Adrenal gland (tissue), 19 donors: ENCODE results near the gene CAND2. TPM values are rescaled to one million over a fixed set of nuclear protein-coding genes. Genes with fewer than 3 reads are reported as not detected.

Experiments
- DNase-seq, 7 donors: peaks; one replicate each; pipeline ENCODE4 v3.0.0-alpha.2; 2019 to 2020
- H3K27ac ChIP-seq, 5 donors: fragments of 200-600 bp; sonication (generic) in 4 of 5; 1 replicate in 3 of 5; 2 replicates in 2 of 5; pipeline versions ENCODE4 v1.5.1 to v1.8.0; 2016 to 2020; ENCODE audit warnings: mild to moderate bottlenecking in 1 of 5
- H3K27me3 ChIP-seq: fragments of 200-600 bp; 2 replicates; pipeline ENCODE4 v1.8.0; 2021
- H3K36me3 ChIP-seq, 2 donors: fragments of 200-600 bp; replicated peaks in 1 of 2; 1 replicate in 1 of 2; 2 replicates in 1 of 2; pipeline versions ENCODE4 v1.5.1 to v1.8.0; 2018 to 2022
- H3K4me1 ChIP-seq, 2 donors: fragments of 200-600 bp; replicated peaks in 1 of 2; 1 replicate in 1 of 2; 2 replicates in 1 of 2; pipeline versions ENCODE4 v1.5.1 to v1.8.0; 2018 to 2021
- H3K4me3 ChIP-seq, 4 donors: fragments of 200-600 bp; sonication (generic) in 3 of 4; one replicate each; pipeline ENCODE4 v1.5.1; 2016 to 2018
- H3K9me3 ChIP-seq, 3 donors: fragments of 200-600 bp; sonication (generic) in 1 of 3; replicated peaks in 1 of 3; 1 replicate in 2 of 3; 2 replicates in 1 of 3; pipeline versions ENCODE4 v1.5.1 to v1.8.0; 2016 to 2021
- CTCF ChIP-seq, 6 experiments: fragments of 450-650 bp in 4 of 6; fragments of 200-600 bp in 2 of 6; sonication (generic) in 1 of 6; IDR thresholded peaks; 1 replicate in 5 of 6; 2 replicates in 1 of 6; pipeline versions ENCODE4 v1.5.1 to v1.8.0; 2016 to 2021; ENCODE audit warnings: antibody characterized with exemption in 6 of 6, mild to moderate bottlenecking in 2 of 6, moderate library complexity in 1 of 6
- POLR2A ChIP-seq, 2 donors: fragments of 450-650 bp; IDR thresholded peaks; one replicate each; pipeline ENCODE4 v1.6.1; 2017; ENCODE audit warnings: antibody characterized with exemption in 2 of 2, mild to moderate bottlenecking in 2 of 2, moderate library complexity in 1 of 2
- WGBS, 4 donors: extraction: QIAGEN DNeasy Blood & Tissue Kit in 2 of 4; methylation state at CpG; one replicate each; pipeline versions ENCODE4 v1.1.5 to v1.1.7; 2013 to 2017; 5-methylcytosine and 5-hydroxymethylcytosine counted together
- intact Hi-C, 2 donors: fragments of 100-400 bp; cut with DNase I; formaldehyde crosslinking; loops; one replicate each; pipeline versions ENCODE4 v1.14.1 to v1.15.0; 2022 to 2023
- long read RNA-seq, 10 donors: library from polyadenylated mRNA in 3 of 10; unstranded in 2 of 10; stranded (forward) in 1 of 10; transcript quantifications; one replicate each; pipeline ENCODE4 v2.0.0 and lab custom pipeline, GENCODE V29; 2021 to 2026
- polyA plus RNA-seq, 3 donors: library from polyadenylated mRNA; stranded (reverse); fragments of 200-250 nt in 2 of 3; fragments of 350-450 nt in 1 of 3; fragmentation: Illumina TruSeq in 1 of 3; extraction: RNeasy Lipid Tissue Mini Kit (QIAGEN cat#74804) in 1 of 3; gene quantifications; one replicate each; pipeline ENCODE4 v1.2.3, GENCODE V29; 2013 to 2014
- total RNA-seq, 9 donors: library from RNA; depleted of rRNA in 4 of 9; stranded (reverse); fragments of >200 nt in 4 of 9; fragments of 120-200 nt in 1 of 9; fragmentation: NEBNext Ultra II Directional in 1 of 9; extraction: Animal tissue kit (Norgen Biotek cat#: 25700) in 1 of 9; gene quantifications; one replicate each; pipeline versions ENCODE4 v1.1.0 to v1.2.4, GENCODE V29; 2013 to 2023
- donor health status: healthy with polysubstance abuse.
- donor health status: Bipolar disorder and iron deficiency.
- donor health status: DM: yes; HTN: yes; CAD: no.
- donor health status: DM: no; HTN: no; CAD: no.
- donor health status: DM: no; HTN: no; CAD: no.
- donor health status: DM: yes; HTN: yes; CAD: no.

CAND2 gene
- total RNA-seq (10 to 100 TPM in 4 of 9 donors, 1 to 10 TPM in 5; 6.2 to 17.9 (median 9.4) TPM), polyA plus RNA-seq (1 to 10 TPM; 1.1 to 7.5 (median 4.7) TPM)
- long read RNA-seq, donor 1 = 0 reads
- long read RNA-seq, donor 2, full-length matches to known transcripts = 1 of 1 reads
- long read RNA-seq, donor 2, partial matches to known transcripts = 0 of 1 reads
- long read RNA-seq, donor 2, other reads (novel, unspliced or antisense) = 0 of 1 reads
- long read RNA-seq, donor 3, partial matches to known transcripts = 632 of 2,474 reads
- long read RNA-seq, donor 3, other reads (novel, unspliced or antisense) = 1,842 of 2,474 reads
- long read RNA-seq, donor 4 = 0 reads
- long read RNA-seq, donor 5, full-length matches to known transcripts = 15 of 24 reads
- long read RNA-seq, donor 5, partial matches to known transcripts = 6 of 24 reads
- long read RNA-seq, donor 5, other reads (novel, unspliced or antisense) = 3 of 24 reads
- long read RNA-seq, donor 6, full-length matches to known transcripts = 1 of 4 reads
- long read RNA-seq, donor 6, partial matches to known transcripts = 2 of 4 reads
- long read RNA-seq, donor 6, other reads (novel, unspliced or antisense) = 1 of 4 reads
- long read RNA-seq, donor 7 = 0 reads
- long read RNA-seq, donor 8, partial matches to known transcripts = 3,735 of 3,774 reads
- long read RNA-seq, donor 8, other reads (novel, unspliced or antisense) = 39 of 3,774 reads
- long read RNA-seq, donor 9, partial matches to known transcripts = 2,868 of 2,893 reads
- long read RNA-seq, donor 9, other reads (novel, unspliced or antisense) = 25 of 2,893 reads
- long read RNA-seq, donor 10, partial matches to known transcripts = 2,462 of 2,507 reads
- long read RNA-seq, donor 10, other reads (novel, unspliced or antisense) = 45 of 2,507 reads

GRCh38 chr3:12796171-12797123 lies at the start of gene CAND2:
Gene CAND2, plus strand, starts transcription at chr3:12796680. Its CDS starts 41 bp downstream, at chr3:12796721.
- intact Hi-C loops = no loop called here
- H3K4me1 ChIP-seq = peaks cover 0 to 7% of the 10 kb centered on the region in 2 donors
- peak within 1 kb of the TSS in 2 of 4 donors; percentile 73 to 76 for H3K4me3 ChIP-seq
- no peaks in the 10 kb centered on the region for H3K9me3 ChIP-seq
- no peaks in the 10 kb centered on the region for H3K27me3 ChIP-seq
- H3K27ac ChIP-seq = peak within 1 kb of the TSS in 4 of 5 donors; percentile 56 to 84 (median 72)
- TF ChIP-seq POLR2A (IDR thresholded peaks at IDR 0.05) (no peak), CTCF (IDR thresholded peaks at IDR 0.05) (no peak)
- 5 to 16% (median 8%) methylated on average over 15 to 61 of the region's 61 CpGs for WGBS, 4 donors
- DNase-seq = peak; percentile 50 to 71 (median 62)
- H3K36me3 ChIP-seq = no peaks in the 10 kb centered on the region

- H3K4me3 ChIP-seq = no peak overlapping the region
- H3K4me1 ChIP-seq = peaks cover 0 to 8% of the 10 kb centered on the region in 2 donors
- no peaks in the 10 kb centered on the region for H3K9me3 ChIP-seq
- TF ChIP-seq CTCF (IDR thresholded peaks at IDR 0.05) (no peak), POLR2A (IDR thresholded peaks at IDR 0.05) (no peak)
- intact Hi-C loops = no loop called here
- no peaks in the 10 kb centered on the region for H3K27me3 ChIP-seq
- H3K27ac ChIP-seq = no peak overlapping the region
- 90 to 94% (median 92%) methylated on average over 5 of the region's 5 CpGs for WGBS, 4 donors
- no peak for DNase-seq
- no peaks in the 10 kb centered on the region for H3K36me3 ChIP-seq
Measured at GRCh38 chr3:12748477-12748876, 48.0 kb upstream of the CAND2 start.

GRCh38 chr3:12750223-12750622 lies 46.3 kb upstream of the CAND2 start:
- TF ChIP-seq CTCF (IDR thresholded peaks at IDR 0.05) = no peak
- no peak for TF ChIP-seq POLR2A (IDR thresholded peaks at IDR 0.05)
- H3K27ac ChIP-seq = no peak overlapping the region
- peak; percentile 48 to 79 (median 72) for DNase-seq
- H3K27me3 ChIP-seq = no peaks in the 10 kb centered on the region
- H3K36me3 ChIP-seq = no peaks in the 10 kb centered on the region
- WGBS, 4 donors = 9 to 29% (median 23%) methylated on average over 2 to 3 of the region's 3 CpGs
- intact Hi-C loops = no loop called here
- no peak overlapping the region for H3K4me3 ChIP-seq
- peaks cover 0 to 8% of the 10 kb centered on the region in 2 donors for H3K4me1 ChIP-seq
- H3K9me3 ChIP-seq = no peaks in the 10 kb centered on the region
